DMS 273 treated with DMSO at 0.1 percent for 48 hours (cell line): ENCODE results near the gene EOGT.

Experiments
- DNase-seq: peaks from one replicate; lab custom pipeline; 2025; lab: John Stamatoyannopoulos, UW

The EOGT gene

DNA sequence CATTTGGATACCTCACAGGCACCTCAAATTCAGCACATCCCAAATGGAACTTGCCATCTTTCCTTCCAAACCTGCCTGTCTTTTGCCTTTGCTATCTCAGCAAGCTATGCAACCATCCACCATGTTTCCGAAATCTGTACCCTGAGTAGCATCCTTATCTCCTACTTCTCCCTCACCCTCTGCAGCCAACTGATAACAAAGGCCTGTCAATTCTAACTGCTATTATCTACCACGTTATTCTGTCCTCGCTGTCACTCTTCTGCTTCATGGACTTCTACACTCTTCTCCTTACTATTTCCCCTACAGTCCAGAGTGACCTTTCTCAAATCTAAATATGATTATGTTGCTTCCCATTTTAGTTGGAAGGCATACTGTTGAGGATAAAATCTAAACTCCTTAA lies 55.6 kb downstream of the EOGT start:
- DNase-seq = no peak

DNA sequence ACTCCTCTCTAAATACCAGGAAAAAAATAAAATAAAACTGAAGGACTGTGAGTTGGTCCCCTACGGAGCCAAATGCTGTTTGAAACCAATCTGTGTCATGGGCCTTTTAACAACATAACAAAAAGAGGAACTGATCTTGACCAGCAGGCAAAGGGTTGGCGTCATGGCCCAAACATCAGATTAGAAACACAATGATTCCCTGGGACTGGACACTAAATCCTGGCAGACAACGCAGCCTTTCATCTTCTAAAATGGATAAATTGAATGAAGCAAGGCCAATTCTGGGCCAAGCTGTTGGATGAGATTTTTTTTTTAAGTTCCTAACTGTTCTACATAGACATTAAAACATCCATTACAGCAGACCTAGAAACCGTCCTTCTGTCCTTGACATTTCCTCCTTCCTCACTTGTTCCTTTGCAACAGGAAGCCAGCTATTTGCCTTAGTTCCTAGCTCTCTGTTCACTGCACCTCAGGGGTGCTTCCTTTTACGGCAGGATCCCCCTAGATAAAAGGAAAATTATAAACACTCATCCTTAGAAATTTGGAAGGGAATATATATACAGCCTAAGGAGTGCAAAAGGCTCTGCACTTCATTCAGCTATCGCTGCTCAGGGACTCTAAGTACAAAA lies 59.6 kb downstream of the EOGT start:
- no peak for DNase-seq

DNA sequence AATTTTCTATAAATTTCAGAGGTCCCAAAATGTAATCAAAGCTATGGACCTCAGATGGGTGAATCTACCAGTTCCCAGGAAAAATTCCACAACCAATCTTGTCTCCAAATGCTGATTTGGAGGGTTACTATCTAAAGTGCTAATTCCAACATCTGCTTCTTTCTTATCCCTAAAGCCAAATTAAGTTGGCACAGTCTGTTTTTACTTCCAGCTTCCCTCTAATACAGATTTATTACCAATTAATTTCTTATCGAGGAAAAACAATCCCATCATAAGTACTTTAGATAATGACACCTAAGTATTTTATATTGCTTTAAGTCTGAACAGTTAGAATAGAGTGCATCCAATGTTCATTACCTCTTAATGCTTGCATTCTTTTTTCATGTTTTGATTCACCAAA lies 68.3 kb downstream of the EOGT start:
- DNase-seq = no peak

DNA sequence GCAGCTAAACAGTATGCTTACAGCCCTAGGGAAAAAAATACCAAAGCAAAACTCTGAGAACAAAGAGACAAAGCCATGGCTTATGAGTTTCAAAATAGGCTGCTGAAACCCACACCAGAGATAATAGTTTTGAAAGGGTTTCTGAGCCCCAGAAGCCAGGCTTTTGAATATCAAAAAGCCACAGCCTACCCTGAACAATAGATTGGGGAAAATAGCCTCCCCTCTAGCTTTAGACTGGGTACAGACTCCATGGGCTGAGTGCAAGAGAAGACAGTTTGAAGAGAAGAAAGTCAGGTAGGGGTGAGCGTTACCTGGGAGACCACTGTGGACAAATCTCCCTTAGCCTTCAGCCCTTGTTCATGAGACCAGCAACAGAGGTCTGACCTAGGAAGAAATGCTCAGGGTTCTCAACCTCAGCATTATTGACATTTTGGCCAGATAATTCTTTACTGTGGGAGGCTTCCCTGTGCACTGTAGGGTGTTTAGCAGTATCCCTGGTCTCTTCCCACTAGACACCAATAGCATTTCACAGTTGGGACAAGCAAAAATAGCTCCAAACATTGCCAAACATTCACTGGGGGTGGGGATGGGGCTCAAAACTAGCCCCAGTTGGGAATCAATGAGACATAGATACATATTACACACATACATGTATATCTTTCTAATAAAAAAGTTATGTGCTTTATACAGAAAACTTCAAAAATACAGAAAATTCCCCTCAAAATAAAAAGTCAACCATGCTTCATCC lies 69.6 kb downstream of the EOGT start:
- no peak for DNase-seq

DNA sequence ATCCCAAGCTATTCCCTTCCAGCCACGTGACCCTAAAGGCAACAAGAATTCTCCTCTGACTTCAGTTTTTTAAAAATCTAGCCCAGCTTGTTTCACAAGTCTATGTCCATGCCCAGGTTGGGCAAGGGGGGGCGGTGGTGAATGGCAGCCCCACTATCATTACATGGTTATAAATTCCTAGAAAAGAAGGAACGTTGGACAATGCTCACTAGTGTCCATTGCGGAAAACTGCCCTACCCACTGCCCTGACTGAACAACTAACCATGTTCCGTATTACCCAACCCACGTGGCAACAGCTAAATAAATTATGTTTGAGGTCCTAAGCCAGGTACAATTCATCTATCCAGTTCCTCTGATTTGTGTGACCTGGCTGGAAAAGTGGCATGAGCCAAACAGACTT lies 72.4 kb downstream of the EOGT start:
- DNase-seq = no peak

- no peak for DNase-seq
Measured at GRCh38 chr3:68936856-68937255, 76.6 kb downstream of the EOGT start.

DNA sequence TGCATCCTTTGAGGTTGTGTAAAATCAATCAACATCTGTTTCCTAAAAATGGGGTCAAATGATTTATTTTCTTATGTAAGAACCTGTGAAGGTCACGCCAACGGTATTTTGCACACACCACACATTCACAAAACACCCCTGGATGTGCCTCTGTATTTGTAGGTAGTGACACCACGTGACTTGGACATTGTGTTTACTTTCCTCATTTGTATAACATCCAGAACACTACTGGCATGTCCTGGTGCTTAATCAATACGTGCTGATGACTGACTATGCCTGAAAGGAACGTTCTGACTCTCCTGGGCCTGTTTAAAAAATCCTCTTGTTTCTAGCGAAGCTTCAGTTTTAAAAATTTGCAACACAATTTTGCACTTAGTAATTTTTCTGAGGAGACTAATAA lies 77.7 kb downstream of the EOGT start:
- DNase-seq = no peak

- DNase-seq = no peak
Measured at GRCh38 chr3:68931406-68932149, 81.9 kb downstream of the EOGT start.
